22Rv1 (cell line): Measurements from ENCODE around the gene TMEM165.

Source experiments
- H3K27ac ChIP-seq: fragments of 450-650 bp; 2 replicates; pipeline ENCODE4 v1.5.1; 2017
- CTCF ChIP-seq: fragments of 450-650 bp; IDR thresholded peaks from 2 replicates; pipeline ENCODE4 v1.5.1; 2017; ENCODE audit warnings: mild to moderate bottlenecking
- ZFX ChIP-seq: fragments of 450-650 bp; IDR thresholded peaks from 2 replicates; pipeline ENCODE4 v1.6.1; 2017; ENCODE audit warnings: antibody characterized with exemption, borderline replicate concordance

Gene TMEM165

GRCh38 chr4:55386073-55386472 lies 9.7 kb upstream of the TMEM165 start:
- TF ChIP-seq CTCF: no peak
- no peak for TF ChIP-seq ZFX
- no peak overlapping the region for H3K27ac ChIP-seq

DNA sequence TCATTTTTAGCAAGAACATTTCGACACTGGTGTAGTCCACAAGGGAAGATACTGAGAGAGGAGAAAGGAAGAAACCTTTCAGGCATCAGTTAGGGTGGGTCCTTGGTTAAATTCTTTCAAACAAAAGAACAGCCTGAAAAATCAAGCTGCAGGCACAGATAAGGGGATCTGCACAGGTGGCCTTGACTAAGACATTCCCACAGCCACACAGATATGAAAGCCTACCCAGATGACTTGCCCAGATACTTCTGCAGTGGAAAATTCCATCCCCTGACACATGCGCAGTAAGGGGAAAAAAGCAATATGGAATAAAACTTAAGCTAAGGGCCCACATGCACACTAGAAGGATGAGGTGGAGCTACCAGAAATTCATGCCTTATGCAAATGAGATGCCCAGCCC lies 8.9 kb upstream of the TMEM165 start:
- no peak overlapping the region for H3K27ac ChIP-seq
- TF ChIP-seq ZFX: no peak
- TF ChIP-seq CTCF: no peak

- TF ChIP-seq ZFX (no peak), CTCF (no peak)
- H3K27ac ChIP-seq: peak overlapping the region; percentile 88
These were observed 2.1 kb upstream of the TMEM165 start for GRCh38 chr4:55393461-55394320.

GRCh38 chr4:55395218-55395528 lies 584 bp upstream of the TMEM165 start:
- no peak; the same call in none of the 2 replicates for TF ChIP-seq CTCF
- TF ChIP-seq ZFX: no peak
- H3K27ac ChIP-seq: peak overlapping the region; percentile 88

DNA sequence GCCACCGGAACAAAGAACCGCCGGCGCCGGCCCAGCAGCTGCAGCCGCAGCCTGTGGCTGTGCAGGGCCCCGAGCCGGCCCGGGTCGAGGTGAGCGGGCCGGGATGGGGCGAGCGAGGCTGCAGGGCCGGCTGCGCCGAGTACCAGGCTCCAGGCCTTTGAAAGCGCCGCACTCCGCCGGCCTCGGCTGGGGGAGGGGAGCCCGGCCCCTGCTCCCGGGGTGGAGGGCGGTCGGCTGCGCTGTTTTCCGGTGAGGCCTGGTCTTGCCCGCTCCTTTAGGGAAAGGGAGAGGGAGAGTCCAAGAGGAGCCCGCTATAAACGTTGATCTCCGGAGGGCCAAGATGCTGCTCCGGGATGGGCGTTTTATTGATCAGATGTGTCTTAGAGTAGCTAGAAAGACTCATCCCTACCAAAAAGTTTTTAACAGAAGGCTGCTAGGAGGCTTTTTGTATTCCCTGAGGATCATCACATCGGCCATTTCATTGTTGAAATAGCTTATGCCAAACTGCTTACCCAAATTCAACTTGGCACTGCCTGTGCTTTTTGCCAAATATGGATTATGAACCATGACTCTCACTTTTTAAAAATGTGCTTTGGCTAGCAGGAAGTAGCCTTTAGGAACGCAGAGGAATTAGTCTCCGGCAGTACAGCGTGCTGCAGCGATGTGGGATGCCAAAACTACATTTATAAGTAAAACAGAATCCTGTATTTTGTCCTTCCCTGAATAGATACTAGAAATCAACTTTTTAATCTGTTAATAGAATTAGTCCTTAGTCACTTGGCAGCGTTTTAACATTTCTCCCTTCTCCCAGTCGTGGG lies 760 bp downstream of the TMEM165 start:
- H3K27ac ChIP-seq: peak overlapping the region; percentile 88
- TF ChIP-seq CTCF (no peak), ZFX (no peak)

DNA sequence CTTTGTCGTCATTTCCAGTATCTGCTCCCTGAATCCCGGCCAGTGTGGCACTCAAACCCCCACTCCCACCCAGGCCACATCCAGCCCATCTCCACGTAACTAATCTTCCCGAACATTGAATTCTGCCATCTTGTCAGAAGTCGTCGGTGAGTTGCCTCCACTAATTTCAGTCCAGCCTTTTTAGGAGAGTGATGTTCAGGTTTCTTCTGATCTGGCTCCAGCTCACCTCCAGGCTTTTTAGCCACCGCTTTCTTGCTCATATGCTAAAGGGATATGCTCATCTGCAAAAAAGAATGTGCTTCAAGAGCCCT lies 1.3 kb downstream of the TMEM165 start:
- TF ChIP-seq ZFX (no peak), CTCF (no peak)
- H3K27ac ChIP-seq: peak overlapping the region; percentile 88
